ENCODE measurements around the gene VPS37B. TPM values are rescaled to one million over a fixed set of nuclear protein-coding genes. Genes with fewer than 3 reads are reported as not detected.

The VPS37B gene
- total RNA-seq, 1 donor from 2014 or later = 32.6 TPM

DNA sequence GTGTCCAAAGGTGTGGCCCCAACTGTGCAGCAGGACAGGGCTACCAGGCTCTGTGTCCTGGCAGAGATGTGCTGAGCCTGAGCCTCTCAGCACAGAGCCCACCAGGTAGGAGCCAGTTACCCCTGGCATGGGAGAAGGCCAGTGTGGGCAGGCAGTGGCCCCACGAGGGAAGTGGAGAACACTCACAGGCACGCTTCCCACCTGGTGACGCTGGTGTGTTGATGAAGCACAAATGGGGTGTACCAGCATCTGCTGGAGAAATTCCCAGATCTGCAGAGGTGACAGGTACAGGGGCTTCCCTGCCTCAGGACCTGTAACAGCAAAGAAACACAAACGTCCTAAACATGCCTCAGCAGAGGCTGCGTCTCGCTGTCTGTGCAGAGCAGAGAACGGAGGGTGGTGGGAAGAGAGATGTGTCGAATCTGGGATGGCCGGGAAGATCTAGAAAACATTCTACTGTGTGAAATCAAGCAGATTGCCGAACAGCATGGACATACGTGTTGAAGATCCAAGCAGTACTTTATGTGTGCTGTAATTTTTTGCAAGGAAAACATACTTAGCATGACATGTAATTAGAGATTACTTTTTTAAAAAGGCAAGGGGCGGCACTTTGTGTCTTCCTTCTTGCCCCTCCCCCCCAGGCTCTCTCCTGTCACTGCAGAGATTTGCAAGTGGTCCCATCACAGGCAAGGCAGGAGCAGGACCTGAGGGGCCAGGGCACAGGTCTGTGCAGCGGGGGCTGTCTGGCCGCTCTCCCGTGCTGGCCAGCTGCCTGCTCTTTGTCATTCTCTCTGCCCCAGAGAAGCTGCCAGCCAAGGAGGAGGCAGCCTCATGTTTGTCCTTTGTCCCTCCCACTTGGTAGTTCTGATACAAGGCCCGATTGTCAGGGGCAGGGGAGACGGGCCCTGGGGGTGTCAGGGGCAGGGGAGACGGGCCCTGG is 43.3 kb downstream of the VPS37B start:
- DNase-seq = peak; percentile 58

DNA sequence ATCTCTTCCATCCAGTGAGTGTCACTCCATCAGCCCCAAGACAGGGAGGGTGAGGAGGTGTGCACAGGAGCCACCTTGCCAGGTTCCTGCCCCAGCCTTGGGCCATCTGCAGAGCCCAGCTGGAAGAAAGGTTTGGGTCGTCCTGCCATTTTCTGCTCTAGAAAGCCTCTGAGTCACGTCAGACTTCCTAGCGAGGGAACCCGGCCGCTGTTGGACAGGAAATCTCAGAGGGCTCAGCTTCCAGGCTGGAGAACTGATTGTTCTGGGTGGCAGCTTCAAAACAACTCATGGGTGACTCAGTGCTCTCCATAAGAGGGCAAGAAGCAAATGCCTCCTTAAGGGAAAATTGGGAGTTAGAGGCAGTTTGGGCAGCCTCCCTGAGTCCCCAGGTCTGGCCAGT is 44.1 kb downstream of the VPS37B start:
- DNase-seq = no peak

DNA sequence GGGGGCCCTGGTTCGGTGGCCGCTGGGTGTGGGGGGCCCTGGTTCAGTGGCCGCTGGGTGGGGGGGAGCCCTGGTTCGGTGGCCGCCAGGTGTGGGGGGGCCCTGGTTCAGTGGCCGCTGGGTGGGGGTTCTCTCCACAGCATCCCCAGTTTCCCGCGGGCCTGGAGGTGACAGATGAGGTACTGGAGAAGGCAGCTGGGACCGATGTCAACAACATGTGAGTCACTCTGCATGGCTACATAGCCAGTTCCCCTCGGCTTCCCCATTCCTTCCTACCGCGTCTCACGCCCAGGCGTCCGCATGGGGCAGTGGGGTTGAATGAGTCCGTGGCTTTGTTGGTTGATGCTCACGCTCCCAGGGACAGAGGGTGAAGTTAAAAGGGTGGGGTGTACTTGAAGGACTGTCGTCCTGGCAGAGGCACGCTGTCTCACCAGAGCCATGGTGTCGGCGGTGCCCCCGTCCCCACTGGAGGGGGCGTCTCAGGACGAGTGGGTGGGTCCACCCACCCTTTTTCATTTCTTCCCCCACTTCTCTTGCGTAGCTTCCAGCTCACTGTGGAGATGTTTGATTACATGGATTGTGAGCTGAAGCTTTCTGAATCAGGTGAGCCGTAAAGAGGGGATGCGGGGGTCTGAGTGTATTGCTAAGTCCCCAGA is 45.1 kb downstream of the VPS37B start:
- no peak for DNase-seq

DNA sequence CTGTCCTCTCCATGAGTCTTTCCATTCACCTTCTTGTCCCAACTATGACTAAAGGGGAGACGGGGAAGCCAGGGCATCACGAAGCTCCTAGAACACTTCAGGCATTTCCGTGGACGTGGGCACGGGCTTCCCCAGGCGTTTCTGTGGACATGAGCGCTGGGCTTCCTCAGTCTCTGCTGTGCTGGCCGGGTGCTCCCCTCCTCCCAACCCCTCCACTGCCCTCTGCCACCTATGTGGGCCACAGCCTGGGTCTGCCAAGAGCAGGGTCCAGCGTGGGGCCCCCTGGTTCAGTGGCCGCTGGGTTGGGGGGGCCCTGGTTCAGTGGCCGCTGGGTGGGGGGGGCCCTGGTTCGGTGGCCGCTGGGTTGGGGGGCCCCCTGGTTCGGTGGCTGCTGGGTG is 45.9 kb downstream of the VPS37B start:
- no peak for DNase-seq

DNA sequence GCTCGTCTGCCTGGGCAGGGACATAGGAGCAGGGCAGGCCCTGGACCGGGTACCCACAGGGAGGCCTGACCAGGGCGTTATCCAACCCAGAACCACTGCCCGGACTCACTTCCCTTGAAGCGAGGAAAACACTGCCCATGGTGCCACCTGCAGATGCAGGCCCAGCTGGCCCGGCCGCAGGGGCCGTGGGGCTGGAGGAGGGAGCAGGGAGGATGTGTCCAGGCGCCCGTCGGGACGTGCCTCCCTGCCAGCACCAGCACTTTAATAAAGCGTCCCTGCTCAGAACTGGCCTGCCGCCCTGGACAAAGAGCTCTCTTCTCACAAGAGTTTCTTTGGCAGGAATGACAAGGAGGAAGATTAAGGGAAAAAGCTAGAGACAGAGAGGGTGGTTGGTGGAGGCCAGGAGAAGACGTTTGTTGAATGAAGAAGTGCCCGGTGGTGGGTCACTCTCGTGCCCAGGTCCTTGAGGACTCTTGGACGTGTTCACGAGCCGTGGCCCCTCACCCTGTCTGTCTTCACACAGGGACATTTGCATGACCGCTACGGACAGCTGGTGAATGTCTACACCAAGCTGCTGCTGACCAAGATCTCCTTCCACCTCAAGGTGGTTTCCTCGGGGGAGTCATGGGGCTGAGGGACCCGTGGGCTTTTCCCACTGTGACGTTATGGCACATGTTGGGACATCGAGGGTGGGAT is 46.4 kb downstream of the VPS37B start:
- no peak for DNase-seq

DNA sequence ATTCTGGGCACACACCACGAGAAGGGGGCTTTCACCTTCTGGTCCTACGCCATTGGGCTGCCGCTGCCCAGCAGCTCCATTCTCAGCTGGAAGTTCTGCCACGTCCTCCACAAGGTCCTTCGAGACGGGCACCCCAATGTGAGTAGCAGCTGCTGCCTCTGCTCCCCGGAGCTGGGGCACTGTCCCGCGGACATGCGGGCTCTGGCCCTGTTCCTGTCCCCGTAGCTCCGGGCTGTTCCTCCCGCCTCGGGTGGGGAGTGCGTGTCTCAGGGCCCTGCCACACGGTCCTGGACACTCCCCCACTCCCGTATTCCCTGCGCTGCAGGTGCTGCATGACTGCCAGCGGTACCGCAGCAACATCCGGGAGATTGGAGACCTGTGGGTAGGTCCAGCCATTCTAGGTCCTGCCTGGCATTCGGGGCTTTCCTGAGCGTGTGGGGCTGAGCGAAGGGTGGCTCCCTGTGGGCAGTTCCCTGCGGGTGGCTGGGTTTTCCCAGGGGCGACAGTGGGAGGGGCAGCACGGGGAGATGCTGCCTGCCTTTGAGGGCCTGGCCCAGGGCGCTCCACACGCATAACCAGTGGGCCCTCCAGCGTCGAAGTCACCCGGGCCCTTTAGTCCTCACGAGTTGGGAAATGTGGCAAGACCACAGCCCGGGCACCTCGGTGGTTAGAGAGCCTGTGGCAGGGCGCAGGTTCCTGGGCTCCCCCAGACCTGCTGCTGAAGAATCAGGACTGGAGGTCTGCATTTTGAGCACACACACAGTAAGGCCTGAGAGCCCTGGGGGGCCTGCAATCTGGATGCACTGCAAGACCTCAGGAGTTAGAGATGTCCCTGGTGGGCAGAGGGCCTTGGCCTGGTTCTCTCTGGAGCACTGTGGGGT is 47.2 kb downstream of the VPS37B start:
- DNase-seq = no peak

DNA sequence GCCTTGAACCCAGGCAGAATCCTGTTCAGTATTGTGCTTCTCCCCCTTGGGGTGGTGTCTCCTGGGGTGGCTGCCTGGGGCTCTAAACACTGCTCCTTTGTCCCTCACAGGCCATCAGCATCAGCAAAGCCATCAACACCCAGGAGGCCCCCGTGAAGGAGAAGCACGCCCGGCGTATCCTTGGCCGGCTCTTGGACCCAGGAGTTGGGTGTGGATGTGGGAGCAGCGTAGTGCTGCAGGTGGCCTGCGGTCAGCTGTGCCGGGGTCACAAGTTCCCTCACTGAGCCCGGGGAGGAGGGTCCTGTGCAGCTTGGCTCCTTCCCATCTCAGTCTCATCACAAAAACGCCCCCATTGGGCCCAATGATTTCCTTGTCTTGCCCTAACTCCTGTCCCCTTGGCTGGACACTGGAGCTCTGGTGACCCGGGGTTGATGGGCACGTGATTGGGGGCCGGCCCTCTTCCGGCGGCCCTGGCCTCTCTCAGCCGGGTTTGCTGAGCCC is 48.0 kb downstream of the VPS37B start:
- DNase-seq = no peak

DNA sequence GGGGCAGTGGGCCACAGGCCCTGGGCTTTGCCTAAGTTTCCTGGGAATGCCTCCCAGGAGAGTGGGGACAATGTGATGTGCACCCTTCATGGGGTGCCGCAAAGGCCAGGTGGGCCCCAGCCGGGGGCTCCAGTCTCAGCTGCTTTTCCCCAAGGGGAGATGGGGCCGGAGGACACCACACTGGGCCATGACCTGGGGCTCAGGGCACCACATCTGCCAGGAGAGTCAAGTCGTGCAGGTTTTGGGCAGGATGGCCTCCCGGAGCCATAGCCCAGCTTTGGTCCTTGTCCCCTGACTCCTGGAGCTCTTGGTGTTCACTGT is 48.4 kb downstream of the VPS37B start:
- DNase-seq = no peak

DNA sequence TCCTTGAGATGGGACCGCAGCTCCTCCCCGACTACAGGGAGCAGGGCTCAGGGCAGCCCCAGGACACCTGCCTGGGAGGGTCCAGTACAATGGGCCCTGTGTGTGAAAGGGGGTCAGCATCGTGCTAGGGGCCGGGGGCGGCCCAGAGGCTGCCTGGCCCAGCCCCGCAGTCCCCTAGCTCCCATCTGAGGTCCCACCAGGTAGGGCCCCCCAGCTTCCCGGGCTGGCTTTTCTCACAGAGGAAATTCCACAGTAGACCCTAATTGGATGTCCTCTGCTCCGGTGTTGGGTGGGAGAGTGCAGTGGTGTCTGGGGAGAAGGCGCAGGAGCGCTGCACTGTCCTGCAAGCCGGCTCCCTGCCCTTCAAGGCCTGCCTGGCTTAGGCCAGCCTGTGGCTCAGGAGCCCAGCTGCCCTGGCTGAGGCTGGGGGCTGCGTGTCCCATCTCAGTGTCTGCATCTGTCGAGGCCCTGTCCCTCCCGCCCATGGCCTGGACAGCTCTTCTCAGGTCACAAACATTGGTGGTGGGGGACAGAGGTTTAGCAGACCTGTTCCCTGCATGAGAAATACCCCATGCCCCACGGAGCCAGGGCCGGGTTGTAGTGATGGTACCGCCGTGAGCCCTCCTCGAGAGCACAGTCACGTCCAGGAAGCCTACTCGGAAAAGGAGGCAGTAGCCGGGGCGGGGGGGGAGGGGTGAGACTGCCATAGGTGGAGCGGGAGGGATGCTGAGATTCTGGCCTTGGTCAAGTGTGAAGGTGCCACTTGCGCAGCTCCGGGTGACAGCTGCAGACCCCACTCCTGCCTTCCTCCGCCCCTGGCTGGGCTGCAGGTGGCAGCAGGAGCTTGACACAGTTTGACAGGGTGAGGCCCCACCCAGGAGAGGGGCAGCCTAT is 49.1 kb downstream of the VPS37B start:
- DNase-seq = no peak

DNA sequence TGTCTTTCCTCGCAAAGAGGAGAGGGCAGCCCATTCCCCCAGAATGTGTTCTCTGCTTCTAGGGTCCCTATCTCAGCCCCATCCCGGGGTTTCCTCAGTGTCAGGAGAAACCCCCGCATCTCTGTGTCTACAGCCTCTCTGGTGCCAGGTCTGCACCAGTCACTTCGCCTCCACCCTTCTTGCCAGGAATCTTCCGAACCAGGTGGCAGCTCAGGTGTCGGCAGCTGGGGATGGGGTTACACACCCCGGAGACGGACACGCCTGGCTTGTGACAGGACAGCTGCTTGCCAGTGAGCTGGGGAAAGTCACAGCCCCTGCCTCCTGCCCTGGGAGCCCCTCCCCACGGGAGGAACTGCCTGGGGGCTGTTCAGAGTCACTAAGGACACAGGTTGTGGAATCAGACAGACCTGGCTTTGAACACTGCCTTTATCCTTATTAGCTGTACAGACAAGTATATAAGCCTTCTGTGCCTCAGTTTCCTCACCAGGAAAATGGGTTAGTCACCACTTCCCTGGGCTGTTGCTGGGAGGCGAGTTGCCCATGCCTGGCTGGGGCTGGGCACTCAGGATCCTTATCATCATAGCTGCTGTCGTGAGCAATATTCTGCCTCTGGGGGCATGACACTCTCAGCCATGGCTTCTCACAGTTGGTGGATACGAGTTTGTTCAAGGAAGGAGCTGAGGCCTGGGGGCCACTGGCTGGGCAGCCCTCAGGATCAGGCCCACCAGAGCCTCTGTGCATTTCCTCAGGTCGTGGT is 49.9 kb downstream of the VPS37B start:
- peak; percentile 49 for DNase-seq

DNA sequence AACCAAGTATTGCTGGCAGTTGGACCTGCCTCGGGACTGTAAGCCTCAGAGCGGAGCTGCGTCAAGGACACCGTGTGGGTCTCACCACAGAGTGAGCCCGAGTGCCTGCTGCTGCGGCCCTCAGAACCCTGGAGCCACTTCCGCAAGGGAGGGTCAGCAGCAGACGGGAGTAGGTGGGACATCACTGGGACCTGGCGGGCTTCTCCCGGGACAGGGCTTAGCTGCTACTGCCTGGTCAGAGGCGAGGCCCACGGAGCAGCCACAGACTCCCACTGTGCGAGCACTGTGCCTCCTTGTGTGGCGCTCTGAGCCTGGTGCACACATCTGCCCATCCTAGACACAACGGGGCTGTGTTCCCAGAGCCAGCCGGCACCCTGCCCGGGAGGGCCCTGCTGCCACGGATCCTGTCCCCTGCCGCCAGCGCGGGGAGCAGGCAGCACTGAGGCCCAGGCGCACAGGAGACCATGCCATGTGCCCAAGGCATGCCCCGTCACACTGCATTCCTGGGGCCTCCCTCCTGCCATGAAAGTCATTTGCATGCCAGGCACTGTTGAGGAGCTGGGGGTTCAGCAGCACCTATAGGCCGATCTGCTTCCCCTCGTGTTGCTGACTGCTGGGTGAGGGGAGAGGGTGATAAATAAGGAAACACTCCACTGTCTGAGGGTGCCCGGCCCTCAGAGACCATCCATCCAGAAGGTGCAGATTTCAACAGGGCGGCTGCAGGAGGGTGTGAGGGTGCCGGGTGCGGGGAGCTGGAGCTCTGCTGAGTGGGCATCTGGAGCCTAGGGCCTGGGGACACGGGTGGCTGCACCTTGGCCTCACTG is 50.7 kb downstream of the VPS37B start:
- no peak for DNase-seq

DNA sequence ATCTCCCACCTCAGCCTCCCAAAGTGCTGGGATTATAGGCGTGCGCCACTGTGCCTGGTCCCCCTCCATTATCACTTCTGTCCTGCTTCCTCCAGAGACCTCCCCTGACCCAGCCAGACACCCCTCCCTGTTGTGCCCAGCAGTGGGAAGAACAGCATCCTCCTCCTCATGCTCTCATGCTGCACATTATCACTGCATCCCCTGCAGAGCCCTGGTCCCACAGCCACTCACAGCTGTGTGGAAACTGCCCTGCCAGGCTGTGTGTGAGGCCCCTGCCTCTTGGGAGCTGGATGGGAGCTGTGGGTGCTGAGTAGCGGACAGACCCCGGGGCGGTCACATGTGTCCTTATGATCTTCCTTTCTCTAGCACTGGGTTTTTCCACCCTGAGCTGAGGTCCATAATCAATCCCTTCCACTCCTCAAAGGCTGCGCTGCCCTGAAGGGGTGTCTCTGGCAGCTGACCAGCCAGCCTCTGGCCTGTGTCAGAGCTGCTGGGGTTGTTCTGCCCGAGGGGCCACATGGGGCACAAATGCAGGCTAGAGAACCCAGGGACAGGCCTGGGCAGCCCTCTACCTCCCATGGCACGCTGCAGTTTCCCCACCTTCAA is 51.5 kb downstream of the VPS37B start:
- no peak for DNase-seq

DNA sequence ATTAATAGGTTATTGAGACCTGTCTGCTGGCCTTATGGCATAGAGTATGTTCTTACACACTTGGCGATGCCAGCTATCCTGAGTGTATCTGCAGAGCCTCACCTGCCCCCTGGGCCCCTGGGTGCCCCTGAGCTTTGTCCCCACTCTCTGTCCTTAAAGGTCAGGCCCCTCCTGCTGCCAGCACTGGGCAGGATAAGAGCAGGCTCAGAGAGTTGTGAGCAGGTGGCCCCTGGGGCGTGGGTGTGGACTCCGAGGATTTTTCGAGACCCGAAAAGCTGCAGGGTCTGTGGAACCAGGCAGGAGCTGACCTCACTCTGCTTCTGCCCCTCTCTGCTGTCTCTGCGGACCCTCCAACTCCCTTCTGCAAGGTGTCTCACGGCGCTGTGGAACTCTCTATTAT is 52.5 kb downstream of the VPS37B start:
- DNase-seq = no peak

DNA sequence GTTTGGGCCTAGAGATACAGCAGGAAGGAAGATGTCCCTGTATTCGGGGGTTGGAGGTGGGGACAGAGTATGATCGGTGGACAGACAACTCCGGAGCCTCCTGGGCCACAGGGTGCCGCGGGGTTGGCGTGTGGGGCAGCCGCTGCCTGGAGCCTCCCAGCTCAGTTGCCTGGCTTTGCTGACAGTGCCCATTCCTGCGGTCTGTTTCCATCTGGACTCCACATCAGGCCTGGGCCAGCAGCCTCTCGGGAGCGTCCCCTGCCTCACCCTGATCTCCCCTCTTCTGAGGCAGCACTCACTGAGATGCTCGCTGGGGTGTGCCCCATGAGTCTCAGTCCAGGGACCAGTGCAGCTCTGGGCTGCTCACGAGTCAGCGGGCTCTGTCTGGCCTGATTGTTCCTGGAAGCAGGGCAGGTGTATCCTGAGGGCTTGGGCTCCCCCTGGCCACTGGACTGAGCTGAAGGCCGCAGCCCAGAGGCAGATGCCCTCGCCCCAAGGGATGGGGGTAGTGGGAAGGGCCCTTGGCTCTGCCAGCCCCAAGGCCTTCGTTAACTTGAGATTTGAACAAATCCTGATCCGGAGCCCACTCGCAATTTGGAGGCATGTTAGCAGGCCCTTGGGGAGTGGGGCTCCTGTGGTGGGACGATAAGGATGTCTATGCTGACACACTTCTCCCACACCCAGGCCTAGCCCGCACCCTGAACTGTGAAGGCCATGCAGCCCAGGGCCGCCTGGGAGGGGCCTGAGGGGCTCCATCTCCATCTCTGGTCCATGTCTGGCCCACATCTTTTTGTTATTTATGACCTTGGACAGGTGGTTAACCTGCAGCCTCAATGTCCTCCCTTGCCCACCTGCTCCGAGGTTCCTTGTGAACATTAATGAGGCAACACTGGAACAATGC is 53.2 kb downstream of the VPS37B start:
- no peak for DNase-seq

DNA sequence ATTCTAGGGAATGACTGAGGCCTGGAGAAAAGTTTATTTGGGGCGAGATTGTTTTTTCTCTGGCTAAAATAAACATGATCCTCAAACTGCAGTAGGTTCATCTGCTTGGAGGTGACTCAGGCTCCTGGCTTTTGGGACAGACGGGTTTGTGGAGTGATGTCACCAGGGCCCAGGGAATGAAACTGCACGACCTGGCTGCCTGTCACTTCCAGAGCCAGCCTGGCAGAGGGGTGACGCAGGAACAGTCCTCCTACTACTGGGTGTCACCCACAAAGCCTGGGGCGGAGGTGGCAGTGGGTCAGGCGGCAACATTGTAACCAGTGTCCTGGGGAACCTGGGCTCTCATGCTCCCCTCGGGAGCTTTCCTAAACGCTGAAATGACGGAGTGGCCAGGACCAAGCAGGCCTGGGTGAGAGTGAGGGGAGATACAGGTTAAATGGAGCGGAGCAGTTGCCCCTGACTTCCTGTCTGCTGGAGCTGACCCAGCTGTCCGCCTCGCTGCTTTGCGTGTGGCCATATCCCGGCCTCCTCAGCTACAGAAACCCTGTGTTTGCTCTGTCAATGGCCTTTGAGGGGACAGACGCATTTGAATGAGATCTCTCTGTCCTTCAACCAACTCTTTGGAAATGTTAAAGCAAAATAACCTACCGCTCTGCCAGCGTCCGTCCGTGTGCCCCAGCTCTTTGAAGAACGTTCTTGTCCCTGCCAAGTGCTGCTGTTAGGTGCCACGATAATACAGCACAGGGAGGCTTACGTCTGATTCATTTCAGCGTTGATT is 54.2 kb downstream of the VPS37B start:
- DNase-seq = no peak

DNA sequence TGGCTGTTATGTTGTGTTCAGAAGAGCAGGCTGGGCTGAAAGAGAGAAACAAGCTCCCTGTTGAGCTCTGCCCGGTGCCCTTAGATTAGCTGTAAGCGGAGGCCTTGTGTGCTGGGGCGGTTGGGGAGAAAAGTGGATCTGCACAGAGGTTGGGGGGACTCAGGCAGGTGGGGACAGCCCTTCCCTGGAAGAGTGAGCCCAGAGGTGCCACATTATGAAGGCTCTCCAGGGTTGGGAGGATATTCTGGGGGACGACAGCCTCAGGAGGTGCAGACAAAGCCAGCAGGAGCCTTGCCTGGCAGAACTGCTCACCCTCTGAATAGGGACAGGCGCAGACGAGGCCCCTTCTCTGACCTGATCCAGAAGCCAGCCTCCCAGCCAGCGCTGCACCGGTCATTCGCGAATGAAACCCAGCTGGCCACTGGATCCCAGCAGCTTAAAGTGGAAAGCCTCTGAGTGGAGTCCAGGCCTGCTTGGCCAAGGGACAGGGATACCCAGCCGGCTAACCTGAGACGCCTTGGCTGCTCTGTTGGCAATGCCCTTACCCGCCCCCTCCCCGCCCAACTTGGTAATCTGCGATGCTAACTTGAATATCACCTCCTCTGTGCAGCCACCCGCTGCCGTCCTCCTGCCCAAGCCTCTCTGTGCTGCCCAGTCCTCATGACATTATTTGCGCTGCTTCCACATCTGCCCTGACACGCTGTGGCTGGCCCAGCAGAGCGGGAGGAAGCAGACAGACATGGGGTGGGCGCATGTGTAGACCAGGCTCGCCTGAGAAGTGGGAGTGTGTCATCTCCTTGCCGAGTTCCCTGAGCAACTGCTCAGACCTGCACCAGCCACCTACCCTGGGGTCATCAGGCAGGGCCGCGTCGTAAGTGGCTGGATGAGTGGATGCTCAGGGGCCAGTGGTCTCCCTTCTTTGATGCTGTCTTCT is 55.1 kb downstream of the VPS37B start:
- no peak for DNase-seq

All from tongue (tissue), 2 donors.